Testis (tissue), 3 donors: Measurements from ENCODE around the gene LENEP. TPM values are rescaled to one million over a fixed set of nuclear protein-coding genes. Genes with fewer than 3 reads are reported as not detected.

ENCODE experiments used
- DNase-seq: peaks from one replicate; pipeline ENCODE4 v3.0.0-alpha.2; 2019
- H3K27ac ChIP-seq, 2 donors: fragments of 200-600 bp; sonication (generic); one replicate each; pipeline ENCODE4 v1.5.1; 2019
- H3K27me3 ChIP-seq: fragments of 200-600 bp; sonication (generic); one replicate; pipeline ENCODE4 v1.5.1; 2019
- H3K36me3 ChIP-seq: fragments of 200-600 bp; sonication (generic); one replicate; pipeline ENCODE4 v1.5.1; 2017; ENCODE audit warnings: low read depth; ENCODE audit errors: missing control alignments
- H3K4me1 ChIP-seq: fragments of 200-600 bp; sonication (generic); one replicate; pipeline ENCODE4 v1.5.1; 2019
- H3K4me3 ChIP-seq, 2 donors: fragments of 200-600 bp; sonication (generic); one replicate each; pipeline ENCODE4 v1.5.1; 2017 to 2019
- H3K9me3 ChIP-seq: fragments of 200-600 bp; sonication (generic); one replicate; pipeline ENCODE4 v1.5.1; 2017
- POLR2A ChIP-seq: fragments of 450-650 bp; IDR thresholded peaks from one replicate; pipeline ENCODE4 v1.6.1; 2017; ENCODE audit warnings: antibody characterized with exemption, mild to moderate bottlenecking, moderate library complexity
- WGBS, 2 donors: methylation state at CpG; one replicate each; pipeline ENCODE4 v1.1.5; 2018; 5-methylcytosine and 5-hydroxymethylcytosine counted together
- intact Hi-C: fragments of 100-400 bp; cut with DNase I; formaldehyde crosslinking; loops from one replicate; pipeline ENCODE4 v1.15.1; 2023; ENCODE audit warnings: low total_unique reads
- polyA plus RNA-seq: library from polyadenylated mRNA; stranded (reverse); fragments of 350-450 nt; fragmentation: Illumina TruSeq; extraction: RNeasy Lipid Tissue Mini Kit (QIAGEN cat#74804); gene quantifications from one replicate; pipeline ENCODE4 v1.2.3, GENCODE V29; 2014; ENCODE audit warnings: low read depth, low replicate concordance; ENCODE audit not compliant: insufficient read depth
- total RNA-seq, 2 donors: library from RNA; depleted of rRNA; stranded (reverse); fragments of >200 nt; gene quantifications; one replicate each; pipeline ENCODE4 v1.2.3, GENCODE V29; 2016
- TF ChIP-seq, protein P1 (sequence below), 3 experiments: fragments of 450-650 bp in 2 of 3; fragments of 200-600 bp in 1 of 3; sonication (generic) in 1 of 3; IDR thresholded peaks; one replicate each; pipeline ENCODE4 v1.5.1; 2016 to 2019; ENCODE audit warnings: antibody characterized with exemption in 3 of 3, mild to moderate bottlenecking in 2 of 3, moderate library complexity in 1 of 3

The LENEP gene
- total and polyA plus RNA-seq, 3 donors from 2014 or later: 1.1 TPM; not detected in 2

DNA sequence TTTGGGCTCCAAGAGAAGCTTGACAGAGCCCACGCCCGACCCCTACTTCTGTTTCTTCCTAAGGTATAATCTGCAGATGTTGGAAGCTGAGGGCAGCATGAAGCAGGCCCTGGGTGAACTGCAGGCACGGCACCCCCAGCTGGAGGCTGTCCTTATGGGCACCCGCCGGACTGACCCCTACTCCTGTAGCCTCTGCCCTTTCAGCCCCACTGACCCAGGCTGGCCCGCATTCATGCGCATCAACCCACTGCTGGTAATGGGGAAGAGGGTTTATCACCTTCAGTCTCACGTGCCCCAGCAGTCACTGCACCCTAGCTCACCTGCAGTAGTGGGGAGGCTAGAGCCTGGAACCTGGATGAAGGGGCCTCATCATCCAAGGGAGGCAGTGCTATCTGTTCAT is 3.1 kb upstream of the LENEP start:
- H3K27me3 ChIP-seq: no peaks in the 10 kb centered on the region
- no peak overlapping the region for H3K27ac ChIP-seq
- DNase-seq: no peak
- TF ChIP-seq, protein P1, sequence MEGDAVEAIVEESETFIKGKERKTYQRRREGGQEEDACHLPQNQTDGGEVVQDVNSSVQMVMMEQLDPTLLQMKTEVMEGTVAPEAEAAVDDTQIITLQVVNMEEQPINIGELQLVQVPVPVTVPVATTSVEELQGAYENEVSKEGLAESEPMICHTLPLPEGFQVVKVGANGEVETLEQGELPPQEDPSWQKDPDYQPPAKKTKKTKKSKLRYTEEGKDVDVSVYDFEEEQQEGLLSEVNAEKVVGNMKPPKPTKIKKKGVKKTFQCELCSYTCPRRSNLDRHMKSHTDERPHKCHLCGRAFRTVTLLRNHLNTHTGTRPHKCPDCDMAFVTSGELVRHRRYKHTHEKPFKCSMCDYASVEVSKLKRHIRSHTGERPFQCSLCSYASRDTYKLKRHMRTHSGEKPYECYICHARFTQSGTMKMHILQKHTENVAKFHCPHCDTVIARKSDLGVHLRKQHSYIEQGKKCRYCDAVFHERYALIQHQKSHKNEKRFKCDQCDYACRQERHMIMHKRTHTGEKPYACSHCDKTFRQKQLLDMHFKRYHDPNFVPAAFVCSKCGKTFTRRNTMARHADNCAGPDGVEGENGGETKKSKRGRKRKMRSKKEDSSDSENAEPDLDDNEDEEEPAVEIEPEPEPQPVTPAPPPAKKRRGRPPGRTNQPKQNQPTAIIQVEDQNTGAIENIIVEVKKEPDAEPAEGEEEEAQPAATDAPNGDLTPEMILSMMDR (IDR thresholded peaks at IDR 0.05): no peak
- no peak for TF ChIP-seq POLR2A
- H3K36me3 ChIP-seq: no peaks in the 10 kb centered on the region
- H3K4me1 ChIP-seq: no peaks in the 10 kb centered on the region
- WGBS, 2 donors: 87 to 100% methylated on average over 3 to 8 of the region's 8 CpGs
- no peak overlapping the region for H3K4me3 ChIP-seq
- no peaks in the 10 kb centered on the region for H3K9me3 ChIP-seq
- intact Hi-C loops: no loop called here

DNA sequence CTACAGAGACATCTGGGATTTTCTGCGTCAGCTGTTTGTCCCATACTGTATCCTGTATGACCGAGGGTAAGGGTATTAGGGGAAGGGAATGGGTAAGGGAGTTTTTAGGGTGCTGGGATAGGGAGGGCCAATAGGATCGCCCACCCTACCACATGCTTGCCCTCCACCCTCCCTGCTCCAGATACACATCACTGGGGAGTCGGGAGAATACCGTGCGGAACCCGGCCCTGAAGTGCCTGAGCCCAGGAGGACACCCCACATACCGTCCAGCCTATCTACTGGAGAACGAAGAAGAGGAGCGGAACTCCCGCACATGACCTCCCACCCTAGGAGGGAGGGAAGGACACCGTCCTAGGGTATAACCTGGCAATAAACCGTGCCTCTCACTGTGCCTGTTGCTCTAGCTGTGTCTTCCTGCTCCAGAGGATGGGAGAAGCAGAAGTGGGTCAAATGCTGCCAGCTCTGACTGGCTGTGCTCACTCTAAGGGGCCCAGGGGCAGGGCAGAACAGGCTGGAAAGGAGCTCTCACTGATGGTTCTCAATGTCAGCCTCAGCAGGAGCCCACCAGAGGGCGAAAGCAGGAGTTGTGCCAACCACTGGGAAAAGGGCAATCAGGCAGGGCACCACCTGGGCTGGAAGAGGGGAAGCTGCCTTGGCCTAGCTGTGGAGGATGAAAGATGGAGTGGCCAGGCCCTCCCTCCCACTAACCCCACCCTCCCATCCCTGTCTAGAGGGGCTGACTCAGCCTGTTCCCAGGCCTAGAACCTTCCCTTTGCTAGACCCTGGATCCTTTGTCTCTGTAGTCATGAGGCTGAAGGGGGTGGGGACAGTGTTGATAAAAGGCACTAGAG is 440 bp upstream of the LENEP start:
- TF ChIP-seq, protein P1 (IDR thresholded peaks at IDR 0.05): no peak
- TF ChIP-seq POLR2A: no peak
- H3K4me1 ChIP-seq: no peaks in the 10 kb centered on the region
- intact Hi-C loops: no loop called here
- no peak for DNase-seq
- no peak overlapping the region for H3K27ac ChIP-seq
- H3K9me3 ChIP-seq: no peaks in the 10 kb centered on the region
- no peaks in the 10 kb centered on the region for H3K27me3 ChIP-seq
- H3K4me3 ChIP-seq: no peak overlapping the region
- WGBS, 2 donors: 78 to 85% methylated on average over 14 of the region's 14 CpGs
- H3K36me3 ChIP-seq: no peaks in the 10 kb centered on the region

DNA sequence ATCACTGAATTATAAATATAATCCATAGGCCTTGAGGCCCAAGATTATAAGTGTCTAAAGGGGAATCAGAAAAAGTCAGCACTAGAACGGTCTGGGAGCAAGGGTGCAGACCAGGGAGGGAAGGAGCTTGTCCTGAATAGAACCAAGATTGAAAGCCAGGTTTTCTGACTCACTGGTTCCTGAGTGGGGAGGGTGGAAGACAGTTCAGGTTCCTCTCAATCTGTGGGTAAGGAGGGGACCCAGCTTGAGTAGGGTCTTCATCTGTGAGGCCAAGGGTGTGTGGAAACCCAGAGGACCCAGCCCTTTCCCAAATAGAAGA is 842 bp downstream of the LENEP start:
- peaks cover 3% of the 10 kb centered on the region for H3K4me1 ChIP-seq
- WGBS, 2 donors: 57 to 75% methylated on average over 1 of the region's 1 CpG
- no peaks in the 10 kb centered on the region for H3K9me3 ChIP-seq
- H3K27ac ChIP-seq: no peak overlapping the region
- no peaks in the 10 kb centered on the region for H3K36me3 ChIP-seq
- no peak overlapping the region for H3K4me3 ChIP-seq
- no peak for DNase-seq
- no peak for TF ChIP-seq POLR2A
- TF ChIP-seq, protein P1 (IDR thresholded peaks at IDR 0.05): no peak
- intact Hi-C loops: no loop called here
- H3K27me3 ChIP-seq: no peaks in the 10 kb centered on the region

DNA sequence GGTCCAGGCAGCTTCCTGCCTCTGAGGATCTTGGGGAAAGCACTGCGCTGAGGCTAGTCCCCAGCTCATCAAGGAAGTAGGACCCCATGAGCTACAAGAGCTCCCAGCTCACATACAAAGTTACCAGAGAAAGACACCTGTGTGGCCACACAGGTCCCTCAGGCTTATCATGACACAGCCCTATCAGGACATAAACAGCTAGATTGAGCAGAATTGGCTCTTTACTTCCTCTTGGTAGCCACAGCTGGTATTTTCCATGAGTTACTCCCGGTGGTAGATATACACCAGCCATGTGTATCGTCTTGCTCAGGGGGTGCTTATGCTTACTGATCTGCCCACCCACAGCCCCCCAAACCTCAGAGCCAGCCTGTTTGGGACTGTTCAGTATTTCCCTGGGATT is 1.2 kb downstream of the LENEP start:
- TF ChIP-seq, protein P1 (IDR thresholded peaks at IDR 0.05): no peak
- TF ChIP-seq POLR2A: no peak
- H3K4me1 ChIP-seq: peaks cover 7% of the 10 kb centered on the region
- WGBS, 2 donors: 50 to 81% methylated on average over 2 to 3 of the region's 3 CpGs
- H3K27me3 ChIP-seq: no peaks in the 10 kb centered on the region
- DNase-seq: no peak
- no peak overlapping the region for H3K27ac ChIP-seq
- no peaks in the 10 kb centered on the region for H3K36me3 ChIP-seq
- intact Hi-C loops: no loop called here
- no peak overlapping the region for H3K4me3 ChIP-seq
- no peaks in the 10 kb centered on the region for H3K9me3 ChIP-seq
